Right renal cortex interstitium (tissue), 3 donors: Measurements from ENCODE around the gene ANO7. TPM values are rescaled to one million over a fixed set of nuclear protein-coding genes. Genes with fewer than 3 reads are reported as not detected.

Experiments
- DNase-seq, 3 donors: peaks; one replicate each; pipeline ENCODE4 v3.0.0-alpha.2; 2013; ENCODE audit warnings: low read depth in 3 of 3, low spot score in 2 of 3
- polyA plus RNA-seq, 3 donors: library from polyadenylated mRNA; unstranded; fragments of 120-200 nt; gene quantifications; one replicate each; pipeline ENCODE4 v1.2.1, GENCODE V29; 2013; ENCODE audit not compliant: insufficient read length in 3 of 3

ANO7 gene
- polyA plus RNA-seq, 3 donors = 1.3 to 2.1 (median 1.4) TPM

- no peak for DNase-seq
These were observed 53.8 kb downstream of the ANO7 start for GRCh38 chr2:241242306-241242705.

GRCh38 chr2:241244368-241244767 is 55.9 kb downstream of the ANO7 start:
- DNase-seq = no peak

GRCh38 chr2:241248289-241248688 is 59.8 kb downstream of the ANO7 start:
- DNase-seq = no peak

GRCh38 chr2:241248897-241249296 is 60.4 kb downstream of the ANO7 start:
- no peak for DNase-seq

- DNase-seq = no peak
These were observed 61.2 kb downstream of the ANO7 start for GRCh38 chr2:241249654-241250053.

- DNase-seq = no peak
These were observed 64.5 kb downstream of the ANO7 start for GRCh38 chr2:241252778-241253475.

GRCh38 chr2:241254904-241255351 is 66.5 kb downstream of the ANO7 start:
- no peak for DNase-seq

- DNase-seq = no peak
These were observed 67.2 kb downstream of the ANO7 start for GRCh38 chr2:241255542-241256167.

GRCh38 chr2:241256168-241256545 is 67.7 kb downstream of the ANO7 start:
- no peak for DNase-seq

GRCh38 chr2:241257419-241258032 is 69.0 kb downstream of the ANO7 start:
- no peak for DNase-seq

- no peak for DNase-seq
These were observed 70.2 kb downstream of the ANO7 start for GRCh38 chr2:241258505-241259280.

GRCh38 chr2:241260911-241261310 is 72.4 kb downstream of the ANO7 start:
- DNase-seq = no peak

- DNase-seq = no peak
These were observed 73.2 kb downstream of the ANO7 start for GRCh38 chr2:241261628-241262027.

- no peak for DNase-seq
These were observed 74.6 kb downstream of the ANO7 start for GRCh38 chr2:241263061-241263460.

GRCh38 chr2:241265506-241265905 is 77.0 kb downstream of the ANO7 start:
- DNase-seq = no peak

GRCh38 chr2:241267249-241268067 is 79.0 kb downstream of the ANO7 start:
- no peak for DNase-seq

GRCh38 chr2:241268306-241268705 is 79.8 kb downstream of the ANO7 start:
- DNase-seq = no peak

- no peak for DNase-seq
These were observed 80.4 kb downstream of the ANO7 start for GRCh38 chr2:241268716-241269445.

GRCh38 chr2:241269707-241270520 is 81.4 kb downstream of the ANO7 start:
- no peak for DNase-seq
